ENCODE results near the gene THG1L.
A peak's percentile ranks its signal among the peaks of the same experiment; 100 is the strongest.

- no peak for TF ChIP-seq POLR2AphosphoS5 (IDR thresholded peaks at IDR 0.05; ENCODE audit: low read depth)
- TF ChIP-seq CTCF (conservative IDR thresholded peaks at IDR 0.05; ENCODE audit: low read depth in 2 of 2) = peak; percentile 41 to 57; a peak in 3 of 4 replicates
- TF ChIP-seq EZH2phosphoT487 (IDR thresholded peaks at IDR 0.05; ENCODE audit: unreplicated experiment) = no peak
- no peak for TF ChIP-seq REST (IDR thresholded peaks at IDR 0.05; ENCODE audit: unreplicated experiment)
- TF ChIP-seq CREB1 (CRISPR knock-in tag; IDR thresholded peaks at IDR 0.05; ENCODE audit: low read depth) = no peak
- TF ChIP-seq EZH2 (IDR thresholded peaks at IDR 0.05; ENCODE audit: low read depth, unreplicated experiment) = no peak
- TF ChIP-seq ZNF331 (CRISPR knock-in tag; IDR thresholded peaks at IDR 0.05; ENCODE audit: low read depth) = no peak
- no peak for TF ChIP-seq JUNB (IDR thresholded peaks at IDR 0.05; ENCODE audit: unreplicated experiment)
- no peak for TF ChIP-seq NANOG (IDR thresholded peaks at IDR 0.05; ENCODE audit: borderline replicate concordance)
- TF ChIP-seq STAT1 (IDR thresholded peaks at IDR 0.05; ENCODE audit: unreplicated experiment) = no peak
- no peak for TF ChIP-seq ETS1 (IDR thresholded peaks at IDR 0.05)
These were observed 12.7 kb upstream of the THG1L start for GRCh38 chr5:157718519-157718918.
